G401 (cell line): ENCODE results near the gene KIF16B. TPM values are rescaled to one million over a fixed set of nuclear protein-coding genes. Genes with fewer than 3 reads are reported as not detected.

Experiments
- DNase-seq: peaks from one replicate; pipeline ENCODE4 v3.0.0-alpha.2; 2015; ENCODE audit warnings: low spot score
- in situ Hi-C: cut with HindIII; loops from 2 replicates; pipeline ENCODE4 v1.10.0; 2016; ENCODE audit warnings: low sequenced_read_pairs, mixed read lengths
- total RNA-seq: library from RNA; depleted of rRNA; stranded (reverse); fragments of >200 nt; shearing (Covaris generic); gene quantifications from 2 replicates; pipeline ENCODE4 v1.2.3, GENCODE V29; 2014

Gene KIF16B
- total RNA-seq, 1 experiment from 2014 or later = 23.7 TPM

GRCh38 chr20:16292226-16292880, 280.9 kb downstream of the KIF16B start:
- in situ Hi-C loops = no loop called here
- no peak for DNase-seq

DNA sequence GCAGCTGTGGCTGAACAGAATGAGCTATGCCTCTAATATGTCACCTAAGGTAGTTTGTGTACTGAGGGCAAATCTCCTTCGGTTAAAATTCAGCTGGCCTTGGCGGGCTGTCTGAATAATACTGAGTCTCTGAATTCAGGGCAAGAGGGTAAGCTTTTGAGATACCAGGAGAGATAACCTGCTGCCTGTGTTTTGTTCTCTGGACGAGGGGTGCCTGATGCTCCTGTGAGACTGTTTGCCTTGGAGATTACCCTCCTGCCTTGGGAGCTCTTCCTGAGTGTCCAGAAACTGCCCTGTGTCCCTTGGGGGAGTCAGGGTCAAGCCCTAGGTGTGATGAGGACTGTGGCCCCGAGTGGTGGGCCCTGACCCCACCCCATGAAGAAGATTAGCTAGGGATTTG, 282.9 kb downstream of the KIF16B start:
- in situ Hi-C loops = no loop called here
- no peak for DNase-seq

DNA sequence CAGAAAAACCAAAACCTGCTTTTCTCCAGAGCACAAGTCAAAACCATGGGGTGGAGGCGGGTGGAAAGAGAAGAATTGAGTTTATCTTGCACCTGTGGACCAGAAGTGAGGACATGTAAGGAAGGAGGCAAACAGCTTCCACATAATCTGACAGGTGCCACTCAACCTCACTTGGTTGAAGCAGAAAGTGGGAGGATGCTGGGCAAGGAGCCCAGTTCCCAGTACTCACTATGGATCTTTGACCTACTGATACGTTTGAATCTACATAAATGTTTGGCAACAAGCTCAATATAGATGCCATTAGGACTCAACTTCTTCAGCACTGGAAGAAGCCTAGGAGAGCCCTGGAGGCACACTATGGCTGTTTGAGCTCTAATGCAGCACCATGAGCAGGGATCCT, 285.5 kb downstream of the KIF16B start:
- DNase-seq = no peak
- in situ Hi-C loops = no loop called here

DNA sequence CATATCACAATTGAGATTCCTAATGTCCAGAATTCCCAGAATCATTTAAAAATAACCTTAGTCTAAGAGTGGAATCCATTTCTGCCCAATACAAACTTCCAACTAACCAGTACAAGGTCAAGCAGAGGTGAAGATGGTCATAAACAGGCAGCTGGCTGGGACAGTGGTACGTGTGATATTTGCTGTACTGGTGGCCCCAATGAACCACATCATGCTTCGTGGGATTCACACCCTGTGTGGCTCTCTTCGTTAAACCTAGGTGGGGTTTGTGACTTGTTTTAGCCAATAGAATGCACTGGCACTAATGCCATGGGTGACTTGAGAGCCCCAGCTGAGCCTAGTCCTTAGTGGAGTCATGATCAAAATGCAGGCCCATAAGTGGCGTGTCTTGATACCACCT, 286.6 kb downstream of the KIF16B start:
- DNase-seq = no peak
- in situ Hi-C loops = no loop called here

DNA sequence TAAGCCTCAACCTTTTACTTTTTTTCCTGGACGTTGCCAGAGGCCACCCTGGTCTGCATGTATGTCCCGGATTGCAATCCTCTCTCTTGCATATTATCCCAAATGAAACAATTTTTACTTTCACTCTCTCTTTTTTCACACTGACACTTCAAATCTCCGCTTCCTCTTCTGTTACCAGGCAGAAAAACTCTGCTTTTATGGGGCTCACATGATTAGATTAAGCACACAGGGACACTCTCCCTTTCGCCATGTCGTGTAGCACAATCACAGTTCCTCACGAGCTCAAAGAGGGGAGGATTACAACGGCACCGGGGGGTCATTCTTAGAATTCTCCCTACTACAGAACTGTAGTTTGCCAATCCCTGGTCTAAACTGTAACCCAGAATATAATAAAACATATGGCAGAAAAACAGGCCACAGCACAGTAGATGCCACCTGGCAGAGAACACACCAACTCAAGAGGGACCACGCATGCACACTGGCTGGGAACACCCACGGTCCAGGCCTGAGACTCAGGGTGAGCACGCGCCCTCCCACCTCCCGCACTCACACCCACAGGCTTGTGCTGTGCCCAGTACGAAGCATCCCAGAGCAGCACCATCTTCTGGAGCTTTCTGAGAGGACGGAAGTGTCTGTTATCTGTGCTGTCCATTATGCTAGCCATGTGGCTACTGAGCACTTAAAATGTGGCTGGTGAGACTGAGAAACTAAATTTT, 288.7 kb downstream of the KIF16B start:
- no peak for DNase-seq
- in situ Hi-C loops = no loop called here

DNA sequence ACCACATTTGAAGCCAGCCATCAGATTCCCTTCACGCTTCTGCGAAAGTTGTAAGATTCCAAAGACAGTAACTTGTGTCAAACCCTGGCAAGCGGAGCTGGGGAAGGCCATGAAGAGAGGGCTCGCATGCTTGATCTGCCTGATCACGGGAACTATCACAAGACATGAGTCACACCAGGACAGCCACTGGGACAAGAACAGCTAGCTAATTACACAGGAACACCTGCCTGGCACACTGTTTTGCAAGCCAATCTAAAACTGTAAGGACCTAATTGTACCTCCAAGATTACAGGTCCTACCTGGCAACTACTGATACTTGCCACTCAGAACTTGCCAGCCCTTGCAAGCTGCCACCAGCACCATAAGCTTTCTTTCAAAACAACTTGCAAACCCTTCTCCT, 289.3 kb downstream of the KIF16B start:
- DNase-seq = no peak
- in situ Hi-C loops = no loop called here

DNA sequence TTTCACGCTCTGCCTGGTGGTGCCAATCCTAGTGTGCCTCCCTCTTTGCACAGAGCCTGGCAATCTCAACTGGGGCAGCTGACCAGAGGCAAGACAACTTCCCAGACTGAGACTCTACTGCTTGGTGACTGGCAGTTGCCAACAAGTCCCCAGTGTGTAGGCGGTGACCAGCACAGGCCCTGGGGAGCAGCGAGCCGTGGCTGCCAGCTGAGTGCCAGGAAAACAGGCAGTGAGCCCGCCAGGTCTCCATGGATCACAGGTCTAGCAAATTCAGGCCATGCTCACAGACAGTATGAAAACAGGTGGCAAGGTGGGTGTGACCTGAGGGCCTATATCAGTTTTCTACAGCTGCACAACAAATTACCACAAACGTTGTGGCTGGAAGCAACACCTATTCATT, 289.9 kb downstream of the KIF16B start:
- in situ Hi-C loops = no loop called here
- DNase-seq = no peak

DNA sequence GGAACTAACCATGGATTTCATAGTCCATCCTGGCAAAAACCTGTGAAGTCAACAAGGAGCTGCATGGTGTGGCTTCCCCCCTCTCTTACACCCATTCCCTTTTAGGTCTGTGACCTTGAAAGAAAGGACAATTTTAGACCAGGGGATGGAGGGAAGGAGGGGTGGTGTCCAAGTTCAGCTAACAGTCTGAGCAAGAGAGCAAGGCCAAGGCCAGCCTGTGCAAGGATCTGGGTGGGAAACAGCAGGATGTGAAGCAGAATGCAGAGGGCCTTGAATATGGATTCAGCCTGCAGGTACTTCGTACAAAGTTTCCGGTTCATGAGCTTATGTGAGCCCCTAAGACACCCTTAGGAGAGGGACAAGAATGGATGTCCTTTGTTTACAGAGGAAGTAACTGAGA, 293.0 kb downstream of the KIF16B start:
- in situ Hi-C loops = no loop called here
- no peak for DNase-seq

- in situ Hi-C loops = no loop called here
- no peak for DNase-seq
These were observed 293.9 kb downstream of the KIF16B start for GRCh38 chr20:16279320-16279719.

DNA sequence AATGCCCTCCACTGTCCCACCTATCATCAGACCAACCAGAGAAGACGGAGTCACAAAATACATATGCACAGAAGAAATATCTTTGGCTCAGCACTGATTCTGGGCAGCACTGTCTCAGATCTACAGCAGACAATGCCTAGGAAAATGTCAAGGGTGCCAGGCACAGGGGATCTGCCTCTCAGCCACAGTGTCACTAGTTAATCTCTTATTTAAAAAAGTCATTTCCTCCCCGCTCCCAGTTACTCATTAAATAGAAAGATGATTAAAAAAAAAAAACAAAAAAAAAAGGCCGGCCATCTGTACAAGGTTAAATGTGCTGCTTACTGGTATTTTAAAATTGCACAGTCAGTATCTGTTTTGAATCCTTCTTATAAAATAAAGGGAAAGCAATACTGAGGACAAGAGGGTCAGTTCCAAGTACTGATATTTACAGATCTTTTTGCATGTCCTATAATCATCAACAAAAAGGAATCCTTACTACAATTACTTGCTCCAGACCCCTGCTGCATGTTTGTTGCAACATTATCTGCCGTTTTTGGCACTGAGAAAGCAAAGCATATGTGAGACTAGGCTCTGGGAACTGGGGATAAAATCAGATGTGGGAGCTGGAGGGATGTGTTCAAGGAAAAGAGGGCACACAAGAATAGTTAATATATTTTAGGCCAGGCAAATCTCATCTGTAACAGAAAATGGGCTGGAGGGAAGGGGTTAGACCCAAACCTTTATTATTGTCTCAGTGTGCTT, 299.3 kb downstream of the KIF16B start:
- peak; percentile 76 for DNase-seq
- in situ Hi-C loops = no loop called here

DNA sequence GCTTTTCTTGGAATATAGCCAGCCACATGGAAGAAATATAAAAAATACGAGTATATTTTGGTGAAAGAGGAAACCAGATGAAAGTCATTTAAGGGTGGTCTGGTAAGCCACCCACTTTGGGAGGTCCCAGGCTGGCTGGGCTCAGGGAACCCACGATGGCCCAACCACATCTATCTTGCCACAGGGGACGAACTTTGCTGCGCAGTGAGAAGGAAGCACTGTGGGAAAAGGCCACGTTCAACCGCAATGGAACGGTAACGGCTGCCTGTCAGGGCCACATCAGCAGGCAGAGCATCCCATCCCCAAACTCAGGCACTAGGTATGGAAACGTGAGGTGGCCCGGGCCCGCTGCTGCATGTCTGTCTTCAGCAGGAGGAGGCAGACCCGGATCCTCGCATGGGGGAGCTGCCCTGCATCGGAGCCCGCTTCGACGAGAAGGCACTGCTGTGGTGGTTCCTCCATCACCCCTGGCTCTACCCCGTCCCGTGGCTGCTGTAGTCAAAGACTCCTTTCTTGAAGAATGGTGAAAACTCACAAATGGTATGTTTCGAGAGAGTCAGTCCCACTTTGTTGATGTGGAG, 300.4 kb downstream of the KIF16B start:
- in situ Hi-C loops = no loop called here
- no peak for DNase-seq

DNA sequence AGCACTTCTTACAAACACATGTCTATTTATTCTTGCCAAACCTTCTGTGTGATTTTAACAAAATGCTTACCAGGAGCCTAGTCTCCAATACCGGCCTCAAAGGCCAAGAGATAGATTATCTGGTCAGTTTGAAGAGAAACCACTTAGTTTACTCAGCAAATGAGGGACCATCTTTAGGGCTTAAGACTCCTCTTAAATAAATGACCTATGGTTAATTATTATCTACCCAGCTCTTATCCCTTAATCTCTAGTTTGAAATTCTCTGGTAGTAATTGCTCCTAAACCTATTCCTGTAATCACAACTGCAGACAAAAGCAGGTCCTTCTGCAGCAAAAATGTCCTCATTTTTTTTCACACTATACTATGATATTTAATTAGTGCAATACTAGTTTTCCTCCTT, 301.8 kb downstream of the KIF16B start:
- no peak for DNase-seq
- in situ Hi-C loops = no loop called here

DNA sequence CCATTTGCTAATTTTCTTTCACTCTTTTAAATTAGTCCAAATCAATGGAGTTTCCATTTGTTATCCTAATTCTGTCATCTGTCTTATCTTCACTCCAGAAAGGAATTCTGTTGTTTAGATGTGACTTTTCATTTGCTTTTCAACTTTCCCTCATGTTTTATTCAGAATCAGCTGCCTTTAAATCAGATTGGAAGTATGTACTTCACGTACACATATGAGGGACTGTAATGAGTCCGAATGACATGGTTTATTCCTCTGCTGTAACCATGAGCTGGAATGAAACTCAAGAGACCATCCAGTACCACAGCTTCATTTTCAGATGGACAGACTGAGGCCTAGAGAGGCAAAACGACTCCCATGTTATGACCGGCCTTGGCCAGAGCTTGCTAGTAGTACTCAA, 302.3 kb downstream of the KIF16B start:
- in situ Hi-C loops = no loop called here
- no peak for DNase-seq

- no peak for DNase-seq
- in situ Hi-C loops = no loop called here
These were observed 302.8 kb downstream of the KIF16B start for GRCh38 chr20:16270314-16270931.

- no peak for DNase-seq
- in situ Hi-C loops = no loop called here
These were observed 305.7 kb downstream of the KIF16B start for GRCh38 chr20:16267526-16267925.

DNA sequence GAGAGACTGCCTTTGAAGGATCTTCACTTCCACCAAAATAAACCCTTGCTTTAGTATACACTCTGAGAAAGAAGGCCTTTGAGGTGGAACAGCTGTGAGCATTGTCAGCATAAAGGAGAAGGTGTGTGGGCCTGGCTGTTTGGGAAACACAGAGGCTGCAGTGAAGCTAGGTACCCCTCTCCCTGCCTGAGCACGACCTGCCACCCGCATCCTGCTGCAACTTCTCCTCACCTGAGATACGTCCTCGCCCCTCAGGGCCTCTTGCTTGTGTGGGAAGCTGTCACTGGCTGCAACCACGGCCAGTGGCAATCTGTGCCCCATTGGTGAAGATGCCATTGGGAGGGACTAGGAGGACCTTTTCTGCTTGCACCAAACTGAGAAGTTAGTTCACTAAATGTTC, 307.9 kb downstream of the KIF16B start:
- in situ Hi-C loops = no loop called here
- no peak for DNase-seq

GRCh38 chr20:16263582-16263981, 309.7 kb downstream of the KIF16B start:
- in situ Hi-C loops = no loop called here
- peak; percentile 84 for DNase-seq

GRCh38 chr20:16262594-16262993, 310.7 kb downstream of the KIF16B start:
- in situ Hi-C loops = no loop called here
- DNase-seq = no peak

- no peak for DNase-seq
- in situ Hi-C loops = no loop called here
These were observed 311.4 kb downstream of the KIF16B start for GRCh38 chr20:16261733-16262273.
